HL-60 (cell line): Measurements from ENCODE around the gene KCNQ1.

ENCODE experiments used
- CTCF ChIP-seq: IDR thresholded peaks from one replicate; pipeline ENCODE4 v1.5.1; 2011; ENCODE audit warnings: low read length, control low read depth, inconsistent platforms; ENCODE audit not compliant: insufficient read depth
- GABPA ChIP-seq: IDR thresholded peaks from 2 replicates; pipeline ENCODE4 v1.6.1; 2012; ENCODE audit warnings: low read depth
- POLR2AphosphoS5 ChIP-seq: IDR thresholded peaks from 2 replicates; pipeline ENCODE4 v1.6.1; 2012; ENCODE audit warnings: low read depth
- REST ChIP-seq: IDR thresholded peaks from 2 replicates; pipeline ENCODE4 v1.6.1; 2012; ENCODE audit warnings: low read depth; ENCODE audit not compliant: insufficient replicate concordance
- SPI1 ChIP-seq: IDR thresholded peaks from 2 replicates; pipeline ENCODE4 v1.6.1; 2012; ENCODE audit warnings: low read depth, mild to moderate bottlenecking, borderline replicate concordance

GRCh38 chr11:2848497-2848896 lies 403.7 kb downstream of the KCNQ1 start:
- TF ChIP-seq GABPA (no peak), CTCF (no peak), POLR2AphosphoS5 (no peak), REST (no peak), SPI1 (no peak)
